ENCODE results near the gene USP37. TPM values are rescaled to one million over a fixed set of nuclear protein-coding genes. Genes with fewer than 3 reads are reported as not detected.

Gene USP37
- total RNA-seq, 1 experiment from 2014 or later = 31.0 TPM

DNA sequence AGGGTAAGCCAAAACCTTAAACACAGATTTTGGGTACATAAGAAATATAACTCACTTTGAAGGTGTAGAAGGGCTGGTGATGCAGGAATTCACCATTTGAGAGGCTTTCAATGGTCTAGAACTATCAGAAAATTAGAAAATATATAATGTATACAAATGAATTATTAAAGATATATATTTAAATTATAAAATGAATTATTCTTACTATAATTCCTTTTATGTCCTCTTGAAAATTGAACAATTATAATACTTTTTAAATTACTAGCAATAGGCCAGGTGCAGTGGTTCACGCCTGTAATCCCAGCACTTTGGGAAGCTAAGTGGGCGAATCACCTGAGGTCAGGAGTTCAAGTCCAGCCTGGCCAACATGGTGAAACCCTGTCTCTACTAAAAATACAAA lies 88.6 kb downstream of the USP37 start:
- H3K4me1 ChIP-seq (ENCODE audit: insufficient read depth, low read length, poor library complexity, severe bottlenecking) = no peaks in the 10 kb centered on the region
- H3K27ac ChIP-seq (ENCODE audit: low read depth, low read length, poor library complexity, severe bottlenecking) = no peak overlapping the region
- CTCF ChIA-PET = no interaction called here
- DNase-seq (ENCODE audit: low spot score) = no peak
- no TSS peak for BruUV-seq (replicated peaks)
- H3K4me3 ChIP-seq (ENCODE audit: low read depth, low read length, poor library complexity, severe bottlenecking) = no peak overlapping the region
- intact Hi-C loops (cut with micrococcal nuclease; ENCODE audit: unreplicated experiment) = no loop called here
- no peaks in the 10 kb centered on the region for H3K27me3 ChIP-seq (replicated peaks; ENCODE audit: insufficient read depth, low read depth, low read length, poor library complexity)
- H3K36me3 ChIP-seq (ENCODE audit: insufficient read depth, low read length, poor library complexity, severe bottlenecking) = peaks cover 50% of the 10 kb centered on the region
- TF ChIP-seq EZH2 (IDR thresholded peaks at IDR 0.05; ENCODE audit: borderline replicate concordance, low read depth, low read length, poor library complexity, severe bottlenecking) (no peak), CTCF (conservative IDR thresholded peaks at IDR 0.05; ENCODE audit: low read depth, low read length) (no peak)
- POLR2A ChIA-PET (ENCODE audit: low non-redundant PET) = no interaction called here
- no peaks in the 10 kb centered on the region for H3K9me3 ChIP-seq (ENCODE audit: low read depth, low read length, poor library complexity, severe bottlenecking)

DNA sequence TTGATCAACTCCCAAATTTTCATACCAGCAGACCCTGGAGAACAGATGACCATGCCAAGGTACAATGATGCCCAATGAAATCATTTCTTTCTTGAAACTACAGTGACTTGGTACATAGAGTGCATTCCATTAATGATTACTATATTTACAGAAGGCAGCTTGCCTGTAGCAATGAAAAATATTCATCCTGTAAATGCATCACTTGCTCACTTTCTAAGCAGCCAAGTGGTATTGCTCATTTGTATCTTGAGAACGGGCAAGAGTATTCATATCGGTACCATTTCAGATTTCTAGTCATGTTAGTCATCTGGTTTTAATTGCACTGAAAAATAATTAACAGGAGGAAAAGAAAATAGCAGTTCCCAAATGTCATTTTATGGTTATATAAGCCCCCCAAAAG lies 89.6 kb downstream of the USP37 start:
- Histone ChIP-seq H3K9me3 (ENCODE audit: low read depth, low read length, poor library complexity, severe bottlenecking) (no peaks in the 10 kb centered on the region), H3K27ac (ENCODE audit: low read depth, low read length, poor library complexity, severe bottlenecking) (no peak overlapping the region), H3K27me3 (replicated peaks; ENCODE audit: insufficient read depth, low read depth, low read length, poor library complexity) (no peaks in the 10 kb centered on the region), H3K36me3 (ENCODE audit: insufficient read depth, low read length, poor library complexity, severe bottlenecking) (peaks cover 53% of the 10 kb centered on the region), H3K4me3 (ENCODE audit: low read depth, low read length, poor library complexity, severe bottlenecking) (no peak overlapping the region), H3K4me1 (ENCODE audit: insufficient read depth, low read length, poor library complexity, severe bottlenecking) (no peaks in the 10 kb centered on the region)
- intact Hi-C loops (cut with micrococcal nuclease; ENCODE audit: unreplicated experiment) = no loop called here
- ChIA-PET POLR2A (ENCODE audit: low non-redundant PET) (no interaction called here), CTCF (no interaction called here)
- DNase-seq (ENCODE audit: low spot score) = no peak
- TF ChIP-seq CTCF (conservative IDR thresholded peaks at IDR 0.05; ENCODE audit: low read depth, low read length) (no peak), EZH2 (IDR thresholded peaks at IDR 0.05; ENCODE audit: borderline replicate concordance, low read depth, low read length, poor library complexity, severe bottlenecking) (no peak)
- BruUV-seq (replicated peaks) = no TSS peak

- Histone ChIP-seq H3K9me3 (ENCODE audit: low read depth, low read length, poor library complexity, severe bottlenecking) (no peaks in the 10 kb centered on the region), H3K4me1 (ENCODE audit: insufficient read depth, low read length, poor library complexity, severe bottlenecking) (no peaks in the 10 kb centered on the region), H3K4me3 (ENCODE audit: low read depth, low read length, poor library complexity, severe bottlenecking) (no peak overlapping the region), H3K36me3 (ENCODE audit: insufficient read depth, low read length, poor library complexity, severe bottlenecking) (peaks cover 59% of the 10 kb centered on the region), H3K27me3 (replicated peaks; ENCODE audit: insufficient read depth, low read depth, low read length, poor library complexity) (no peaks in the 10 kb centered on the region), H3K27ac (ENCODE audit: low read depth, low read length, poor library complexity, severe bottlenecking) (no peak overlapping the region)
- CTCF ChIA-PET = no interaction called here
- TF ChIP-seq EZH2 (IDR thresholded peaks at IDR 0.05; ENCODE audit: borderline replicate concordance, low read depth, low read length, poor library complexity, severe bottlenecking) = no peak
- TF ChIP-seq CTCF (conservative IDR thresholded peaks at IDR 0.05; ENCODE audit: low read depth, low read length) = no peak
- BruUV-seq (replicated peaks) = no TSS peak
- POLR2A ChIA-PET (ENCODE audit: low non-redundant PET) = no interaction called here
- intact Hi-C loops (cut with micrococcal nuclease; ENCODE audit: unreplicated experiment) = no loop called here
- no peak for DNase-seq (ENCODE audit: low spot score)
Measured at GRCh38 chr2:218477247-218477646, 90.9 kb downstream of the USP37 start.

Measured in A673 (cell line).